A549 (cell line): ENCODE results near the gene MS4A4A.

Experiments used
- CHD2 ChIP-seq: fragments of 150-350 bp; IDR thresholded peaks from 2 replicates; pipeline ENCODE4 v1.6.1; 2014; ENCODE audit warnings: low read length; ENCODE audit not compliant: partially characterized antibody
- CTCF ChIP-seq: fragments of >200 bp; sonication (Bioruptor Twin); formaldehyde crosslinking; IDR thresholded peaks from 3 replicates; pipeline ENCODE4 v1.5.1; 2016
- ESRRA ChIP-seq: fragments of 150-350 bp; IDR thresholded peaks from 2 replicates; pipeline ENCODE4 v1.6.1; 2014; ENCODE audit warnings: mild to moderate bottlenecking, low read length, borderline replicate concordance
- HES2 ChIP-seq: fragments of >200 bp; sonication (Bioruptor Twin); formaldehyde crosslinking; IDR thresholded peaks from 2 replicates; pipeline ENCODE4 v1.6.1; 2016
- HOXB5 ChIP-seq: fragments of 250-450 bp; sonication (Bioruptor Pico); IDR thresholded peaks from 2 replicates; pipeline ENCODE4 v1.5.0; 2020; ENCODE audit warnings: mild to moderate bottlenecking, moderate library complexity
- MYC ChIP-seq: IDR thresholded peaks from 2 replicates; pipeline ENCODE4 v1.6.1; 2012; ENCODE audit warnings: mild to moderate bottlenecking, inconsistent platforms, low read length, improper control_type of control experiment, borderline replicate concordance
- POLR2A ChIP-seq: IDR thresholded peaks from 2 replicates; pipeline ENCODE4 v1.6.1; 2012; ENCODE audit warnings: mild to moderate bottlenecking, low read length
- RFX5 ChIP-seq: fragments of 450-650 bp; IDR thresholded peaks from 2 replicates; pipeline ENCODE4 v1.7.1; 2014; ENCODE audit warnings: antibody characterized with exemption, mild to moderate bottlenecking, moderate library complexity
- ZSCAN20 ChIP-seq: fragments of 250-450 bp; sonication (Bioruptor Pico); IDR thresholded peaks from 2 replicates; pipeline ENCODE4 v1.8.0; 2022; ENCODE audit warnings: mild to moderate bottlenecking, moderate library complexity
- TF ChIP-seq, protein P1 (sequence below): fragments of 150-350 bp; IDR thresholded peaks from 2 replicates; pipeline ENCODE4 v1.6.1; 2014; ENCODE audit warnings: low read depth, mild to moderate bottlenecking, low read length
- TF ChIP-seq, protein P2 (sequence below): fragments of >200 bp; sonication (Bioruptor Twin); formaldehyde crosslinking; IDR thresholded peaks from 3 replicates; pipeline ENCODE4 v1.6.1; 2016

- TF ChIP-seq HES2 (no peak), RFX5 (no peak), MYC (no peak), HOXB5 (CRISPR knock-in tag) (no peak), ESRRA (no peak), POLR2A (no peak), CTCF (no peak), CHD2 (no peak), ZSCAN20 (no peak)
- TF ChIP-seq, protein P1, sequence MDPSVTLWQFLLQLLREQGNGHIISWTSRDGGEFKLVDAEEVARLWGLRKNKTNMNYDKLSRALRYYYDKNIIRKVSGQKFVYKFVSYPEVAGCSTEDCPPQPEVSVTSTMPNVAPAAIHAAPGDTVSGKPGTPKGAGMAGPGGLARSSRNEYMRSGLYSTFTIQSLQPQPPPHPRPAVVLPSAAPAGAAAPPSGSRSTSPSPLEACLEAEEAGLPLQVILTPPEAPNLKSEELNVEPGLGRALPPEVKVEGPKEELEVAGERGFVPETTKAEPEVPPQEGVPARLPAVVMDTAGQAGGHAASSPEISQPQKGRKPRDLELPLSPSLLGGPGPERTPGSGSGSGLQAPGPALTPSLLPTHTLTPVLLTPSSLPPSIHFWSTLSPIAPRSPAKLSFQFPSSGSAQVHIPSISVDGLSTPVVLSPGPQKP = no peak
- TF ChIP-seq, protein P2, sequence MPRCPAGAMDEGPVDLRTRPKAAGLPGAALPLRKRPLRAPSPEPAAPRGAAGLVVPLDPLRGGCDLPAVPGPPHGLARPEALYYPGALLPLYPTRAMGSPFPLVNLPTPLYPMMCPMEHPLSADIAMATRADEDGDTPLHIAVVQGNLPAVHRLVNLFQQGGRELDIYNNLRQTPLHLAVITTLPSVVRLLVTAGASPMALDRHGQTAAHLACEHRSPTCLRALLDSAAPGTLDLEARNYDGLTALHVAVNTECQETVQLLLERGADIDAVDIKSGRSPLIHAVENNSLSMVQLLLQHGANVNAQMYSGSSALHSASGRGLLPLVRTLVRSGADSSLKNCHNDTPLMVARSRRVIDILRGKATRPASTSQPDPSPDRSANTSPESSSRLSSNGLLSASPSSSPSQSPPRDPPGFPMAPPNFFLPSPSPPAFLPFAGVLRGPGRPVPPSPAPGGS = no peak
These were observed 23.2 kb downstream of the MS4A4A start for GRCh38 chr11:60303661-60304060.
